Astrocyte of the spinal cord (primary cell): ENCODE results near the gene SEBOX.

Experiments used
- DNase-seq: peaks from one replicate; pipeline ENCODE4 v3.0.0; 2011; ENCODE audit warnings: low read depth, low spot score
- H3K4me3 ChIP-seq: 2 replicates; pipeline ENCODE4 v1.5.1; 2011; ENCODE audit warnings: low read depth, mild to moderate bottlenecking, low read length, moderate library complexity
- CTCF ChIP-seq: IDR thresholded peaks from 2 replicates; pipeline ENCODE4 v1.5.1; 2012; ENCODE audit warnings: low read depth, mild to moderate bottlenecking, low read length, inconsistent platforms
- in situ Hi-C: cut with HindIII; loops from 2 replicates; pipeline ENCODE4 v1.10.0; 2017; ENCODE audit warnings: low sequenced_read_pairs

The SEBOX gene

GRCh38 chr17:28399808-28400207, 34.8 kb upstream of the SEBOX start:
- no peak for DNase-seq

GRCh38 chr17:28398280-28398981, 33.4 kb upstream of the SEBOX start:
- no peak for DNase-seq
- no peak for TF ChIP-seq CTCF
- H3K4me3 ChIP-seq: no peak overlapping the region
- in situ Hi-C loops: no loop called here

More at GRCh38 chr17:28399808-28400207, 34.8 kb upstream of the SEBOX start:
- in situ Hi-C loops: no loop called here
- no peak overlapping the region for H3K4me3 ChIP-seq
- no peak for TF ChIP-seq CTCF

- in situ Hi-C loops: no loop called here
- no peak for TF ChIP-seq CTCF
- H3K4me3 ChIP-seq: no peak overlapping the region
- no peak for DNase-seq
Measured at GRCh38 chr17:28397687-28398279, 32.8 kb upstream of the SEBOX start.

- DNase-seq: no peak
- H3K4me3 ChIP-seq: no peak overlapping the region
- TF ChIP-seq CTCF: no peak
- in situ Hi-C loops: no loop called here
Measured at GRCh38 chr17:28397275-28397674, 32.3 kb upstream of the SEBOX start.

- no peak overlapping the region for H3K4me3 ChIP-seq
- no peak for DNase-seq
- TF ChIP-seq CTCF: no peak
- in situ Hi-C loops: no loop called here
Measured at GRCh38 chr17:28396635-28397239, 31.7 kb upstream of the SEBOX start.

GRCh38 chr17:28395968-28396367, 31.0 kb upstream of the SEBOX start:
- in situ Hi-C loops: no loop called here
- TF ChIP-seq CTCF: no peak
- no peak for DNase-seq
- H3K4me3 ChIP-seq: no peak overlapping the region
